ENCODE data around the gene C11orf68.

C11orf68 gene

DNA sequence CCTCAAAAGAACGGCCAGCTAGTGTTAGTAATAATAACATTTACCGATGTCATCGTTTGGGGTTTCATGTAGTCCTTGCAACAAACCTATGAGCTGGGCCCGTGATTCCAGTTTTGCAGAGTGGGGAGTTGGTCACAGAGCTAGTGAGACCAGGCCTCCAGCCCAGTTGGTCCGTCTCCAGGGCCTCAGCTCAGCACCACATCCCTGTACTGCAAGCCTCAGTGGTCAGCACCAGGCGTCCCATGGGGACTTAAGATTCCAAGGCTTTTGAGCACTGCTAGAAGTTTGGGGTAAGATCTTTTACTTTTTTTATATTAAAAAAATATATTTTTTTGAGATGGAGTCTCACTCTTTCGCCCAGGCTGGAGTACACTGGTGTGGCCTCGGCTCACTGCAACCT is 25.3 kb upstream of the C11orf68 start:
- TF ChIP-seq, protein P1, sequence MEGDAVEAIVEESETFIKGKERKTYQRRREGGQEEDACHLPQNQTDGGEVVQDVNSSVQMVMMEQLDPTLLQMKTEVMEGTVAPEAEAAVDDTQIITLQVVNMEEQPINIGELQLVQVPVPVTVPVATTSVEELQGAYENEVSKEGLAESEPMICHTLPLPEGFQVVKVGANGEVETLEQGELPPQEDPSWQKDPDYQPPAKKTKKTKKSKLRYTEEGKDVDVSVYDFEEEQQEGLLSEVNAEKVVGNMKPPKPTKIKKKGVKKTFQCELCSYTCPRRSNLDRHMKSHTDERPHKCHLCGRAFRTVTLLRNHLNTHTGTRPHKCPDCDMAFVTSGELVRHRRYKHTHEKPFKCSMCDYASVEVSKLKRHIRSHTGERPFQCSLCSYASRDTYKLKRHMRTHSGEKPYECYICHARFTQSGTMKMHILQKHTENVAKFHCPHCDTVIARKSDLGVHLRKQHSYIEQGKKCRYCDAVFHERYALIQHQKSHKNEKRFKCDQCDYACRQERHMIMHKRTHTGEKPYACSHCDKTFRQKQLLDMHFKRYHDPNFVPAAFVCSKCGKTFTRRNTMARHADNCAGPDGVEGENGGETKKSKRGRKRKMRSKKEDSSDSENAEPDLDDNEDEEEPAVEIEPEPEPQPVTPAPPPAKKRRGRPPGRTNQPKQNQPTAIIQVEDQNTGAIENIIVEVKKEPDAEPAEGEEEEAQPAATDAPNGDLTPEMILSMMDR (IDR thresholded peaks at IDR 0.05; ENCODE audit: control insufficient read depth, extremely low read depth, insufficient read depth), result no peak
- H3K4me3 ChIP-seq (ENCODE audit: low read depth, low read length), result no peak overlapping the region
- DNase-seq (ENCODE audit: low read depth), result no peak

DNA sequence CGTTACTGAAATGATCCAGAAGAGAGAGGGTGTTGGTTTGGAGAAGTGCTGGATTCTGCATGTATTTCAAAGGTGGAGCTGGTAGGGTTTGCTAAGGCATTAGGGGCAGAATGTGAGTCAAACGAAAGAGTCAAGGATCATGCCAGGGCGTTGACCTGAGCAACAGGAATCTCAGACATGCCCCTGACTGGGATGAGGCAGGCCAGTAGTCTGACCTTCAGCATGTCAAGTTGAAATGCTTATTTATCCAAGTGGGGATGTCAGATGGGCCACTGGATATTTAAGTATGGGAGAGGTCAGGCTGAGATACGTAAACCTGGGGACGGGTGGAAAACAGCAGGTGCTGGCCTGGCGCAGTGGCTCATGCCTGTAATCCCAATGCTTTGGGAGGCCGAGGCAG is 23.7 kb upstream of the C11orf68 start:
- DNase-seq (ENCODE audit: low read depth), result no peak
- H3K4me3 ChIP-seq (ENCODE audit: low read depth, low read length), result no peak overlapping the region
- TF ChIP-seq, protein P1 (IDR thresholded peaks at IDR 0.05; ENCODE audit: control insufficient read depth, extremely low read depth, insufficient read depth), result no peak

DNA sequence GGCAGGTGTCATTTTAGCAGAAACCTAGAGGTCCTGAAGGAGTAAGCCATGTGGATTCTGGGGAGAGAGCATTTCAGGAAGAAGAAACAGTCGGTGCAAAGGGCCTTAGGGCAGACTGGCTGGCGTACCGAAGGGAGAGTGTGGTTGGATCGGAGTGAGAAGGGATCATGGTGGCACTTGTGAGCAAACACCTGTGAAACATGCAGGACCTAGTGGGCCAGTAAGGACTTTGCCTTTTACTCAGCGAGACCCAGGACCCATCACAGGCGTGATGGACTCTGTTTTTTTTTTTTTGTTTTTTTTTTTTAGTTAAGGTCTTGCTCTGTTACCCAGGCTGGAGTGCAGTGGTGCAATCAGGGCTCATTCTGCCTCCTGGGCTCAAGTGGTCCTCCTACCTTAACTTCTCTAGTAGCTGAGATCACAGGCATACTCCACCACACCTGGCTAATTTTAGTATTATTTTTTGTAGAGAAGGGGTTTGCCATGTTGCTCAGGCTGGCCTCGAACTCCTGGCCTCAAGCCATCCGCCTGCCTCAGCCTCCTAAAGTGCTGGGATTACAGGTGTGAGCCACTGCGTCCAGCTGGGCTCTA is 23.0 kb upstream of the C11orf68 start:
- no peak overlapping the region for H3K4me3 ChIP-seq (ENCODE audit: low read depth, low read length)
- DNase-seq (ENCODE audit: low read depth), result no peak
- TF ChIP-seq, protein P1 (IDR thresholded peaks at IDR 0.05; ENCODE audit: control insufficient read depth, extremely low read depth, insufficient read depth), result no peak

DNA sequence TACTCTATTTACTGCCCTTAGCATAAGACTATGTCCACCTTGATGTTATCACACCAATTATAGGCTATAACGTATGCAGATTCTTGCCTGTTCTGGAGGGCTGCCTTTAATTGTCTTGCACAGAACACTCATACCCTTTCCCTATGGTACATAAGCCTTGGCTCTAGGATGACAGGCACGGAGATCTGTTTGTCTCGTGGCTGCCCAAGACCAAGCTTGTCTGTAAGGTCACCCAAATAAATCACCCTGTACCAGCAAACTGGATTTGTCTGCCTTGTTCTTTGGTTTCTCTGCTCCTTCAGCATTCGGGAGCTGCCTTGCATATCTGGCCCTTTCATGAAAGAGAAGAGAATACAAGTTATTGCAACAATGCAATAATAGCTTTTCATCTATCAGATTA is 18.9 kb upstream of the C11orf68 start:
- DNase-seq (ENCODE audit: low read depth), result no peak
- no peak overlapping the region for H3K4me3 ChIP-seq (ENCODE audit: low read depth, low read length)
- TF ChIP-seq, protein P1 (IDR thresholded peaks at IDR 0.05; ENCODE audit: control insufficient read depth, extremely low read depth, insufficient read depth), result no peak

DNA sequence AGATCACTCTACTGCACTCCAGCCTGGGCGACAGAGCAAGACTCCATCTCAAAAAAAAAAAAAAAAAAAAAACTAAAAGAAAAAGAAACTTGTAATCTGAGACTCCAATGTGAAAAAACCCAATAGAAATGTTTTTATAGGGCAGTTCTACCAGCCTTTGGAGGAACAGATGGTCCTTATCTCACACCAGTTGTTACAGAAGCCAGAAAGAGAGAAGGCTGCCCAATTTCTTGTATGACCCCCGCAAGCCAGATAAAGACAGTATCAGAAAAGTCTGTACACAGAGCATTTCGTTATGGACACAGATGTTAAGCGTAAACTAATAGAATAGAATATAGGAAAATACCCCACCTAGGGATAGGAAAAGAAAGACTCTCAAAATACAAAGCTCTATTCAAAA is 15.2 kb upstream of the C11orf68 start:
- no peak overlapping the region for H3K4me3 ChIP-seq (ENCODE audit: low read depth, low read length)
- TF ChIP-seq, protein P1 (IDR thresholded peaks at IDR 0.05; ENCODE audit: control insufficient read depth, extremely low read depth, insufficient read depth), result no peak
- no peak for DNase-seq (ENCODE audit: low read depth)

DNA sequence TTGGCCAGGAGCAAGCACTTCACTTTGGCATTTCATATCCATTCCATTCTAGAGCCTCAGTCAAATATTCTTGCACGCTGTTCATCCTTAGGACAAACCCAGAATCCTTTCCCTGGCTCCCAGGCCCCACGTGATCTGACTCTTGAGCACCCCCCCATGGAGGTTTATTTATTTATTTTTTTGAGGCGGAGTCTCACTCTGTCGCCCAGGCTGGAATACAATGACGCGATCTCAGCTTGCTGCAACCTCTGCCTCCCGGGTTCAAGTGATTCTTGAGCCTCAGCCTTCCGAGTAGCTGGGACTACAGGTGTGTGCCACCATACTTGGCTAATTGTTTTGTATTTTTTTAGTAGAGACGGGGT is 13.7 kb upstream of the C11orf68 start:
- H3K4me3 ChIP-seq (ENCODE audit: low read depth, low read length), result no peak overlapping the region
- TF ChIP-seq, protein P1 (IDR thresholded peaks at IDR 0.05; ENCODE audit: control insufficient read depth, extremely low read depth, insufficient read depth), result no peak
- DNase-seq (ENCODE audit: low read depth), result no peak
